Panc1 (cell line): Measurements from ENCODE around the gene RNASE7. TPM values are rescaled to one million over a fixed set of nuclear protein-coding genes. Genes with fewer than 3 reads are reported as not detected.

Experiments used
- ATAC-seq: fragments of 200-7000 bp; cut with Tn5 transposase; 2 replicates; pipeline ENCODE4 v1.9.1; 2020; ENCODE audit warnings: mild to moderate bottlenecking, moderate library complexity
- BruUV-seq: library from RNA; stranded (reverse); fragments of 400-500 nt; replicated peaks from 2 replicates; lab custom pipeline; 2021; lab: Mats Ljungman, UMichigan
- CTCF ChIA-PET: fragments of 300-600 bp; sonication (Branson Sonifier 250); formaldehyde crosslinking; loops from one replicate; lab custom pipeline; 2022; ENCODE audit warnings: antibody characterized with exemption; lab: Charles Lee
- POLR2A ChIA-PET: fragments of 300-600 bp; sonication (Branson Sonifier 250); formaldehyde crosslinking; loops from one replicate; lab custom pipeline; 2022; ENCODE audit warnings: antibody characterized with exemption; lab: Charles Lee
- DNase-seq: peaks from one replicate; pipeline ENCODE4 v3.0.0-alpha.2; 2010; ENCODE audit warnings: low read depth, low spot score
- H3K27ac ChIP-seq: 2 replicates; pipeline ENCODE4 v1.5.1; 2011; ENCODE audit warnings: mild to moderate bottlenecking, low read length, inconsistent platforms
- H3K27me3 ChIP-seq: fragments of 200-500 bp; sonication (Bioruptor generic); 2 replicates; pipeline ENCODE4 v1.6.0; 2014; ENCODE audit warnings: low read length, inconsistent platforms; ENCODE audit not compliant: control insufficient read depth, insufficient read depth
- H3K36me3 ChIP-seq: fragments of 200-500 bp; sonication (Bioruptor generic); 2 replicates; pipeline ENCODE4 v1.5.1; 2014; ENCODE audit warnings: inconsistent platforms, mild to moderate bottlenecking, low read length, moderate library complexity; ENCODE audit not compliant: control insufficient read depth, insufficient read depth
- H3K4me1 ChIP-seq: 2 replicates; pipeline ENCODE4 v1.5.1; 2011; ENCODE audit warnings: inconsistent platforms, mild to moderate bottlenecking, low read length, moderate library complexity; ENCODE audit not compliant: control insufficient read depth, insufficient read depth
- H3K4me3 ChIP-seq, 2 experiments: 2 replicates each; pipeline ENCODE4 v1.5.1; 2011 to 2012; ENCODE audit warnings: low read depth in 2 of 2, low read length in 2 of 2, mild to moderate bottlenecking in 2 of 2, inconsistent platforms in 1 of 2, moderate library complexity in 1 of 2
- H3K9me3 ChIP-seq: fragments of 200-500 bp; sonication (Bioruptor generic); 2 replicates; pipeline ENCODE4 v1.5.1; 2014; ENCODE audit warnings: low read depth, mild to moderate bottlenecking, inconsistent platforms, low read length, moderate library complexity; ENCODE audit not compliant: control insufficient read depth, insufficient read depth
- CTCF ChIP-seq: fragments of 450-650 bp; IDR thresholded peaks from 2 replicates; pipeline ENCODE4 v1.5.1; 2017; ENCODE audit warnings: mild to moderate bottlenecking
- POLR2AphosphoS5 ChIP-seq: IDR thresholded peaks from 2 replicates; pipeline ENCODE4 v1.6.1; 2012; ENCODE audit warnings: mild to moderate bottlenecking, low read depth, low read length, moderate library complexity
- REST ChIP-seq, 2 experiments: IDR thresholded peaks; 2 replicates each; pipeline ENCODE4 v1.6.1; 2011 to 2012; ENCODE audit warnings: low read depth in 2 of 2, control low read depth in 1 of 2, low read length in 1 of 2, mild to moderate bottlenecking in 1 of 2, moderate library complexity in 1 of 2; ENCODE audit not compliant: insufficient read depth in 1 of 2
- SIN3A ChIP-seq: IDR thresholded peaks from 2 replicates; pipeline ENCODE4 v1.6.1; 2012; ENCODE audit warnings: low read depth, mild to moderate bottlenecking, low read length, moderate library complexity, borderline replicate concordance; ENCODE audit not compliant: insufficient read depth
- TCF7L2 ChIP-seq: IDR thresholded peaks from 2 replicates; pipeline ENCODE4 v1.6.1; 2011; ENCODE audit warnings: mild to moderate bottlenecking, low read depth, low read length, inconsistent platforms
- in situ Hi-C: cut with HindIII; loops from 2 replicates; pipeline ENCODE4 v1.10.0; 2016; ENCODE audit warnings: low sequenced_read_pairs, low pct_unique_long_range_greater_than_20kb
- intact Hi-C: fragments of 100-400 bp; cut with micrococcal nuclease; formaldehyde crosslinking; loops from one replicate; pipeline ENCODE4 v1.10.0; 2022; ENCODE audit not compliant: unreplicated experiment
- total RNA-seq: library from RNA; stranded (reverse); gene quantifications from one replicate; pipeline ENCODE4 v1.2.1, GENCODE V29; 2021; ENCODE audit not compliant: unreplicated experiment

The RNASE7 gene
- total RNA-seq, 1 experiment from 2014 or later, result not detected

GRCh38 chr14:21048638-21049037, 6.5 kb downstream of the RNASE7 start:
- Histone ChIP-seq H3K4me1 (no peaks in the 10 kb centered on the region), H3K4me3 (no peak overlapping the region), H3K27ac (no peak overlapping the region), H3K36me3 (no peaks in the 10 kb centered on the region), H3K9me3 (no peaks in the 10 kb centered on the region), H3K27me3 (peaks cover 2% of the 10 kb centered on the region; the same call in 1 of the 2 replicates)
- POLR2A ChIA-PET, result no interaction called here
- DNase-seq (no peak), ATAC-seq (no peak)
- TF ChIP-seq POLR2AphosphoS5 (no peak), SIN3A (no peak), TCF7L2 (no peak), CTCF (no peak), REST (IDR thresholded peaks at IDR 0.05; ENCODE audit: insufficient read depth in 1 of 2, low read depth in 2 of 2, low read length in 1 of 2) (no peak)
- intact Hi-C loops (no loop called here), in situ Hi-C loops (no loop called here)
- no TSS peak for BruUV-seq
- CTCF ChIA-PET, result no interaction called here

GRCh38 chr14:21049271-21049673, 7.1 kb downstream of the RNASE7 start:
- CTCF ChIA-PET, result no interaction called here

More at GRCh38 chr14:21049271-21049673, 7.1 kb downstream of the RNASE7 start:
- no peaks in the 10 kb centered on the region for H3K36me3 ChIP-seq
- ATAC-seq (no peak), DNase-seq (no peak)
- no peak overlapping the region for H3K4me3 ChIP-seq
- POLR2A ChIA-PET, result no interaction called here
- no TSS peak for BruUV-seq
- TF ChIP-seq CTCF (no peak), POLR2AphosphoS5 (no peak), SIN3A (no peak), TCF7L2 (no peak), REST (IDR thresholded peaks at IDR 0.05; ENCODE audit: insufficient read depth in 1 of 2, low read depth in 2 of 2, low read length in 1 of 2) (no peak)
- H3K27me3 ChIP-seq, result peaks cover 2% of the 10 kb centered on the region; the same call in 1 of the 2 replicates
- no peak overlapping the region for H3K27ac ChIP-seq
- no peaks in the 10 kb centered on the region for H3K4me1 ChIP-seq
- no peaks in the 10 kb centered on the region for H3K9me3 ChIP-seq
- in situ Hi-C loops, result no loop called here
- intact Hi-C loops, result no loop called here
